CD4-positive, CD25-positive, alpha-beta regulatory T cell (primary cell): Measurements from ENCODE around the gene CBY3. TPM values are rescaled to one million over a fixed set of nuclear protein-coding genes. Genes with fewer than 3 reads are reported as not detected.
A peak's percentile ranks its signal among the peaks of the same experiment; 100 is the strongest.
"Not testable (repeated sequence)": the region's sequence is repeated elsewhere in the genome, so short reads cannot be mapped to it uniquely, and the experiment has no call there.

Source experiments
- ATAC-seq, 2 donors: fragments of 150-1000 bp; cut with Tn5 transposase; one replicate each; pipeline ENCODE4 v1.10.0; 2021; ENCODE audit warnings: low read depth in 2 of 2, moderate number of reproducible peaks in 2 of 2, moderate library complexity in 1 of 2
- DNase-seq, 3 donors: peaks; one replicate each; pipeline versions ENCODE4 v3.0.0 to v3.0.0-alpha.2; 2012 to 2022; ENCODE audit warnings: mixed read lengths in 1 of 3
- H3K27ac ChIP-seq: one replicate; pipeline ENCODE4 v1.7.0; 2013; ENCODE audit warnings: mild to moderate bottlenecking, low read length; ENCODE audit not compliant: insufficient read depth, poor library complexity, severe bottlenecking
- H3K27me3 ChIP-seq: one replicate; pipeline ENCODE4 v1.7.0; 2013; ENCODE audit warnings: low read length; ENCODE audit not compliant: control insufficient read depth, insufficient read depth
- H3K36me3 ChIP-seq: one replicate; pipeline ENCODE4 v1.7.0; 2013; ENCODE audit warnings: mild to moderate bottlenecking, low read length, moderate library complexity; ENCODE audit not compliant: control insufficient read depth, insufficient read depth
- H3K4me1 ChIP-seq: 2 replicates; pipeline ENCODE4 v1.7.0; 2013; ENCODE audit warnings: mild to moderate bottlenecking, low read length; ENCODE audit not compliant: insufficient read depth, control insufficient read depth, poor library complexity, severe bottlenecking
- H3K4me3 ChIP-seq: one replicate; pipeline ENCODE4 v1.7.0; 2013; ENCODE audit warnings: low read depth, mild to moderate bottlenecking, low read length, moderate library complexity
- H3K9me3 ChIP-seq, 2 experiments: 1 replicate in 1 of 2; 2 replicates in 1 of 2; pipeline ENCODE4 v1.7.0; 2013; ENCODE audit warnings: low read length in 2 of 2, mild to moderate bottlenecking in 1 of 2, moderate library complexity in 1 of 2; ENCODE audit not compliant: control insufficient read depth in 2 of 2
- H3K27ac Mint-ChIP-seq, 3 donors: one replicate each; pipeline ENCODE4 v1.8.0; 2020 to 2022; ENCODE audit warnings: mild to moderate bottlenecking in 3 of 3, mixed read lengths in 3 of 3, moderate library complexity in 2 of 3
- H3K27me3 Mint-ChIP-seq: one replicate; pipeline ENCODE4 v1.8.0; 2022; ENCODE audit warnings: mild to moderate bottlenecking, mixed read lengths
- H3K36me3 Mint-ChIP-seq: one replicate; pipeline ENCODE4 v1.8.0; 2020; ENCODE audit warnings: mixed read lengths
- H3K4me1 Mint-ChIP-seq, 4 donors: one replicate each; pipeline ENCODE4 v1.8.0; 2020 to 2022; ENCODE audit warnings: mixed read lengths in 4 of 4, mild to moderate bottlenecking in 1 of 4
- H3K4me3 Mint-ChIP-seq, 4 donors: one replicate each; pipeline ENCODE4 v1.8.0; 2020 to 2022; ENCODE audit warnings: mild to moderate bottlenecking in 4 of 4, mixed read lengths in 4 of 4, moderate library complexity in 3 of 4
- H3K9me3 Mint-ChIP-seq, 7 donors: one replicate each; pipeline ENCODE4 v1.8.0; 2020 to 2022; ENCODE audit warnings: mixed read lengths in 7 of 7, mild to moderate bottlenecking in 3 of 7, moderate library complexity in 2 of 7
- polyA plus RNA-seq, 4 donors: library from polyadenylated mRNA; unstranded; fragments of 300-500 nt; fragmentation: Illumina TruSeq; gene quantifications; one replicate each; pipeline ENCODE4 v1.2.3, GENCODE V29; 2021
- total RNA-seq: library from RNA; stranded (reverse); gene quantifications from one replicate; pipeline ENCODE4 v1.2.3, GENCODE V29; 2022

CBY3 gene
- total and polyA plus RNA-seq, 5 donors from 2014 or later, result 0.70 TPM; not detected in 4

DNA sequence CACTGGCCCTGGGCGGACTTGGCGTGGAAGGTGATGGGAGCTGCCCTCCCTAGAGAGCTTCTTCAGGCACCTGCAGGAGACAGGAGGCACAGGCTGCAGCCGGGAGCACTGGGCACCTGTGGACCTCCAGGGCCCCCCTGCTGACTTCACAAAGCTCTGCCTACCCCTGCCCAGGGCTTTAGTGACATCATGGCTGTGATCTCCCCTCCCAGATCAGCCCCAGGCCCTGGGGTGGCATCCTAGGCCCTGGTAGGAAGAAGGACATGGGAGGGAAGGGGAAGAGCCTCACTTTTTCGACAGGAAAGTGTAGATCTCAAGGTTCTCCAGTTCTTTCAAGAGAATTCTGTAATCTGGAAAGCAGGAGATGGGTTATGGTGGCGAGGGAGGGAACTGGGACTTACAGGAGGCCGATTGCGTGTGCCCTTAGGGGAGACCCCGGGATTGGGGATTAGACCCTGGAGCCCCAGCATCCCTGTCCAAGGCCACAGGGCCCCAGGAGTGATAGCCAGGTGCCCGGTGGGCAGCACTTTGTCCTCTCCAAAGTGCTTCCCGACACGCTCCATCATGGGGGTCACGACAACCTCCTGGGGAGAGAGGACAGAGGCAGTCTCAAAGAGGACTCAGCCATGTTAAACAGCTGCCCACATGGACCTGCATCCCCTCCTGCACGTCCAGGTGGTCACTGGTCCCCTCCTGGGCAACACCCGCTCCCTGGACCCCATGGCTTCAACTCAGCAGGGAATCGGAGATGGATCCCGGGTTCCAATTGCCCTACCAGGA is 37.5 kb downstream of the CBY3 start:
- not testable (repeated sequence) for H3K27me3 ChIP-seq, H3K36me3 Mint-ChIP-seq, H3K4me1 ChIP-seq, H3K9me3 Mint-ChIP-seq, H3K4me3 Mint-ChIP-seq, ATAC-seq, H3K27ac ChIP-seq, H3K9me3 ChIP-seq, DNase-seq, H3K27ac Mint-ChIP-seq, H3K4me3 ChIP-seq, H3K4me1 Mint-ChIP-seq, H3K36me3 ChIP-seq
- peaks cover 14% of the 10 kb centered on the region for H3K27me3 Mint-ChIP-seq

DNA sequence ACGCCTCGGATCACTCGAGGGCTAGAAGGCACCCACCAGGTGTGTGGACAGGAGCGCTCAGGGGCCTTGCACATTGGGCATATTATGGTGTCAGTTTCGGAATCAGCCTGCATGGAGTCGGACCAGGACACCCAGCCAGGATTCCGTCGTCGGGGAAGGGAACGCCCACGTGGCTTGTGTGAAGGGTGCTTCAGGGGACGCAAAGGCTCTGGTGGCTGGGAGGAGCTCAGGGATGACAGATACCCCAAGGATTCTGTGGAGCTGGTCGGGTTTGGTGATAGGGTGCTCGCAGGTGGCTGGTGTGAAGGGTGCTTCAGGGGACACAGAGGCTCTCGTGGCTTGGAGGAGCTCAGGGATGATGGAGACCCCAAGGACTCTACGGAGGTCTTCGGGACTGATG is 38.2 kb downstream of the CBY3 start:
- DNase-seq, ATAC-seq, H3K9me3 ChIP-seq, H3K4me3 Mint-ChIP-seq, H3K27ac Mint-ChIP-seq, H3K9me3 Mint-ChIP-seq, H3K36me3 Mint-ChIP-seq, H3K36me3 ChIP-seq, H3K4me1 Mint-ChIP-seq, H3K4me1 ChIP-seq, H3K27ac ChIP-seq, H3K27me3 ChIP-seq, H3K4me3 ChIP-seq: not testable (repeated sequence)
- H3K27me3 Mint-ChIP-seq, result peaks cover 13% of the 10 kb centered on the region

DNA sequence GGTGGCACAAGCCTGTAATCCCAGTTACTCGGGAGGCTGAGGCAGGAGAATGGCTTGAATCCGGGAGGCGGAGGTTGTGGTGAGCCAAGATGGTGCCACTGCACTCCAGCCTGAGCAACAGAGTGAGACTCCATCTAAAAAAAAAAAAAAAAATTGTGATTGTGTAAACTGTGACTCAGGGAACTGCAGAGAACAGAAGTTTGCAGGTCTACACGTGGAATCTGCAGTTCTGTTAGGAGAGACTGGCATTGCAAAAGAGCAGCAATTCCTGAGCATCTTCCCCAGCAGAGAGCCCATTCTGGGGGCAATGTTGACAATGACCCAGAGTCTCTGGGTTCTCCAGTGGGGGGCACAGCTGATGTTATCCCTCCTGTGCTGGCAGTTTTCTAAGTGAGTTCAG is 39.1 kb downstream of the CBY3 start:
- not testable (repeated sequence) for H3K9me3 ChIP-seq, H3K27me3 Mint-ChIP-seq, H3K4me3 ChIP-seq, H3K4me1 ChIP-seq, H3K9me3 Mint-ChIP-seq, H3K27ac Mint-ChIP-seq, H3K27ac ChIP-seq, H3K4me3 Mint-ChIP-seq, H3K36me3 ChIP-seq, DNase-seq, H3K27me3 ChIP-seq, H3K36me3 Mint-ChIP-seq, H3K4me1 Mint-ChIP-seq, ATAC-seq

DNA sequence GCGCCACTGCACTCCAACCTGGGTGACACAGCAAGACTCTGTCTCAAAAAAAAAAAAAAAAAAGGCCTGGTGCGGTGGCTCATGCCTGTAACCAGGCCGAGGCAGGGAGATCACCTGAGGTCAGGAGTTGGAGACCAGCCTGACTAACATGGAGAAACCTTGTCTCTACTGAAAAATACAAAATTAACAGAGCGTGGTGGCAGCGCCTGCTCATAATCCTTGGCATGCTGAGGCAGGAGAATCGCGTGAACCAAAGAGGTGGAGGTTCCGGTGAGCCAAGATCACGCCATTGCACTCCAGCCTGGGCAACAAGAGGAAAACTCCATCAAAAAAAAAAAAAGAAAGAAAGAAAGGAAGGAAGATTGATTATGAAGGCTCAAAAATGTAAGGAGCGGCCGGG is 41.5 kb downstream of the CBY3 start:
- not testable (repeated sequence) for H3K4me3 ChIP-seq, H3K9me3 Mint-ChIP-seq, H3K4me1 Mint-ChIP-seq, DNase-seq, H3K4me3 Mint-ChIP-seq, H3K27ac ChIP-seq, H3K4me1 ChIP-seq, H3K36me3 Mint-ChIP-seq, H3K27me3 Mint-ChIP-seq, H3K27me3 ChIP-seq, H3K36me3 ChIP-seq, H3K9me3 ChIP-seq, ATAC-seq, H3K27ac Mint-ChIP-seq

DNA sequence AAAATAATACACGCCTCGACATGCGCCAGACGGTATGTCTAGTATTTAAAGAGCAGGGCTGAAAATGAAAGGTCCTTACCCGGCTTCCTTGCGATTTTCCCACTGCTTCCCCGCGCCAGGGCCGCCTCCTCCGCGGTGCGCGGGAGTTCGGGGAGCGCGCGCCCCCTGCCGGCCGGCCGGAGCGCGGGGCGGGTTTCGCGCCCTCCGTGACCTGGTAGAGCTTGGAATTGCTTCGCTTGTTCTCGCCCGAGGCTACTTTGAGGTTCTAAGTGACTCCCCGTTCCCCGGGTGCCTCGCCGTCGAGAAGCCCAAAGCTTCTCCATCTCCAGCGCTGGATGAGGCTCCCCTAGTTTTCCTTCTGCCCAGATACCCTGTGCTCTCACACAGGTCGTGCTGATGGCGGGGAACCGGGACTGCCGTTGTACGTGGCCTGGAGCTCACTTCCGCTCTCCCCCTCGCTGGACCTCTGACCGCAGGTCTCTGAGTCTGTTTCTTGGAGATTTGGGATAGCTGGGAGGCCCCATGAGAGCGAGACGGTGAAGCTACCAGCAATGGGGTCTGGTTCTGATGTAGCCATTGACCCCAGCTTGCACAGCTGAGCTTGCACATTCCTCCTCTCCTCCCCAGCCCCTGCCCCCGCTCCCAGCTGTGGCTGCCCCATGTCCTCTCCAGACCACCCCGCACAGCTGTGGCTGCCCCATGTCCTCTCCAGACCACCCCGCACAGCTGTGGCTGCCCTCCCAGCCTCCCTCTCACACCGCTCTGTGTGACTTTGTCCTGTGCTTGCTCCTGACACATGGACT is 46.3 kb downstream of the CBY3 start:
- ATAC-seq, result peak; percentile 94
- H3K4me1 ChIP-seq, H3K9me3 Mint-ChIP-seq, H3K27me3 ChIP-seq, H3K27me3 Mint-ChIP-seq, H3K27ac Mint-ChIP-seq, H3K36me3 ChIP-seq, H3K9me3 ChIP-seq, H3K4me1 Mint-ChIP-seq, H3K4me3 Mint-ChIP-seq, H3K27ac ChIP-seq, H3K36me3 Mint-ChIP-seq, DNase-seq, H3K4me3 ChIP-seq: not testable (repeated sequence)

DNA sequence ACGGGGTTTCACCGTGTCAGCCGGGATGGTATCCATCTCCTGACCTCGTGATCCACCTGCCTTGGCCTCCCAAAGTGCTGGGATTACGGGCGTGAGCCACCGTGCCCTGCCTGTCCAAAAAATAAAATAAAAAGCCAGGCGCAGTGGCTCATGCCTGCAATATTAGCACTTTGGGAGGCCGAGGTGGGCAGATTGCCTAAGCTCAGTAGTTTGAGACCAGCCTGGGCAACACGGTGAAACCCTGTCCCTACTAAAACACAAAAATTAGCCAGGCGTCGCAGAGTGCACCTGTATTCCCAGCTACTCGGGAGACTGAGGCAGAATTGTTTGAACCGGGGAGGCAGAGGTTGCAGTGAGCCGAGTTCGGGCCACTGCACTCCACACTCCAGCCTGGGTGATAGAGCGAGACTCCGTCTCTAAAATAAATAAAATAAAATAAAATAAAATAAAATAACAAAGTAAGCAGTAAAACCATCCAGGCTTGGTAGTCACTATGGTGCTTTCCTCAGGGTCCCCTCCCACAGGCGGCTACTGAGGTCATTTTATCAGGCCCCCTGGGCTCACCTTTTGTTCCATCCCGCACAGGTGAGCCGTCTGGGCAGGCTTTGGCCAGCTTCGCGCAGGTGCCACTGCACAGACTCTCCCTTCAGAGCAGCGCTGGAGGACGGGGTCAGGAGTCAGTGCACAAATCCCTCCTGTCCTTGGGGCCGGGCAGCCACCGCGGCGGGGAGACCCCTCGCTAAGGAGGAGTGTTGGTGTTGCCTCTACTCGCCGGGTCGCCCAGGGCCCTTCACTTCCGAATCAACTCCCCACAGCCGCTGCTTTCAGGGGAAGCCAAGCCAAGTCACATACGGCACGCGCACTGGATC is 47.1 kb downstream of the CBY3 start:
- ATAC-seq, result peak; percentile 59 to 66
- peak overlapping the region in 2 of 4 donors; percentile 33 to 43 for H3K4me3 Mint-ChIP-seq
- not testable (repeated sequence) for H3K9me3 Mint-ChIP-seq, H3K9me3 ChIP-seq, H3K27ac Mint-ChIP-seq, H3K27me3 ChIP-seq, H3K36me3 ChIP-seq, H3K4me3 ChIP-seq, H3K27me3 Mint-ChIP-seq, H3K4me1 Mint-ChIP-seq, H3K36me3 Mint-ChIP-seq, DNase-seq, H3K27ac ChIP-seq, H3K4me1 ChIP-seq
